ENCODE measurements around the gene METTL5.

GRCh38 chr2:169790581-169790980, 34.1 kb downstream of the METTL5 start:
- TF ChIP-seq POLR2A (IDR thresholded peaks at IDR 0.05; ENCODE audit: low read depth, low read length), result no peak
- TF ChIP-seq POLR2AphosphoS5 (IDR thresholded peaks at IDR 0.05; ENCODE audit: low read depth, low read length), result no peak
